ENCODE results near the gene DOK4. TPM values are rescaled to one million over a fixed set of nuclear protein-coding genes. Genes with fewer than 3 reads are reported as not detected.

Gene DOK4
- total and polyA plus RNA-seq, 2 of the 8 experiments (the other 6 are each of a cell fraction or from before 2014, with no cell fraction given), result 24.0 to 28.9 TPM

DNA sequence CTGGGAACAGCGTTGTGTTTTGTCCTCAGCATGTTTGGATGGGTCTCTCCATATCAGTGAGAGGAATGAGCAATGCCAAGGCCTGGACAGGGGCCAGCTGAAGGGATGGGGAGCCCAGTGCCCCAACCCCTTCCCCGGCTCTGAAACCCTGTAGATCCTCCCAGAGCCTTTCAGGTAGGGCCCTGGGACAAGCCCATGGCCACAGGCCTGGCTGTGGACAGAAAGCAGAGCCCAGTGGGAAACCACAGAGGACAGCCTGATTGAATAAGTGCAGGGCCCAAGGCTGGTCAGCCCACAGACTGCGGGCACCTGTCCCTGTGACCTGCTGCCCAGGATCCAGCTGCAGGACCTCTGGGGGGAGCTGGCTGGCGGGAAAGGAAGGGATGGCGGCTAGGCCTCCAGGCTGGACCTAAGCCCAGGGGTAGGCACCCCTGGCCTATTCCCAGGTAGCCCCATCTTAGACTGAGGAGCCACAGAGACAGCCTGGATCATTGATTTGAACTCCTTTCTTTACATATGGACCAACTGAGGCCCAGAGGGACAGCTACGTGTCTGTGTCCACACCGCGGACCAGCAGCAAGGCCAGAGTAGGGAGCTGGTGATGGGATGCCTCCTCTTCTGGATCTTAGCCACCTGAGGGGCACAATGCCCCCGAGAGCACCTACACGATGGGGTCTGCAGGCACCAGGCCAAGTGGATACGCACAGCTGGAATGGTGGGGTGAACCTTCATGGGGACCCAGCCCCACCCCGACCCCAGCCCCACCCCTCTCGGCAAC is 48.8 kb upstream of the DOK4 start:
- Histone ChIP-seq H3K4me3 (ENCODE audit: extremely low read depth in 1 of 4, insufficient read depth in 2 of 4, low read depth in 3 of 4, low read length in 4 of 4) (peak overlapping the region in 1 of 4 experiments; percentile 58; a peak in 2 of 8 replicates), H4K5ac (ENCODE audit: insufficient read length, low read depth, low read length) (no peak overlapping the region), H4K20me1 (replicated peaks in 1 of 2; ENCODE audit: control insufficient read depth in 1 of 2, insufficient read depth in 2 of 2, low read length in 2 of 2) (peaks cover 4 to 20% of the 10 kb centered on the region in 2 experiments), H3K36me3 (ENCODE audit: control insufficient read depth in 2 of 4, insufficient read depth in 4 of 4, low read length in 3 of 4) (no peaks in the 10 kb centered on the region; a peak in 1 of 8 replicates), H3K23ac (ENCODE audit: insufficient read length) (no peak overlapping the region), H3K4ac (replicated peaks; ENCODE audit: insufficient read length, low read depth, low read length) (peak overlapping the region; percentile 2), H2BK12ac (ENCODE audit: low read depth, low read length) (0 out of 2 replicates have a peak overlapping the region, but pooled peaks have one; percentile 84), H2BK5ac (ENCODE audit: low read depth, low read length) (peak overlapping the region; percentile 47; the same call in 1 of the 2 replicates), H3K4me2 (ENCODE audit: insufficient read depth in 1 of 2, low read depth in 2 of 2, low read length in 2 of 2) (peak overlapping the region; percentile 86 to 96), H3K27ac (ENCODE audit: low read depth, low read length) (no peak overlapping the region), H3K56ac (replicated peaks; ENCODE audit: insufficient read length, low read depth, low read length) (no peak overlapping the region), H3K14ac (ENCODE audit: insufficient read length) (no peak overlapping the region), H3K79me1 (ENCODE audit: low read depth, low read length) (peaks cover 10% of the 10 kb centered on the region), H3K9ac (replicated peaks in 1 of 4; ENCODE audit: extremely low read depth in 1 of 4, low read depth in 3 of 4, low read length in 3 of 4) (no peak overlapping the region; a peak in 3 of 7 replicates), H3K18ac (ENCODE audit: extremely low read depth, low read length) (peak overlapping the region; percentile 83; the same call in 1 of the 2 replicates), H3K79me2 (ENCODE audit: control insufficient read depth in 1 of 2, insufficient read depth in 2 of 2, low read length in 2 of 2) (peaks cover 0 to 18% of the 10 kb centered on the region in 2 experiments; a peak in 1 of 4 replicates), H4K8ac (ENCODE audit: extremely low read depth, insufficient read depth, low read length) (no peak overlapping the region), H3K27me3 (replicated peaks in 1 of 4; ENCODE audit: control insufficient read depth in 3 of 4, extremely low read depth in 1 of 4, insufficient read depth in 3 of 4, low read length in 3 of 4) (peaks cover 0 to 4% (median 3%) of the 10 kb centered on the region in 4 experiments; a peak in 4 of 7 replicates), H2BK120ac (replicated peaks; ENCODE audit: low read depth, low read length) (no peak overlapping the region), H3K9me3 (ENCODE audit: insufficient read depth in 2 of 2, low read depth in 1 of 2, low read length in 1 of 2) (no peaks in the 10 kb centered on the region), H2AFZ (ENCODE audit: low read length) (no peak overlapping the region), H2BK15ac (ENCODE audit: low read length) (no peak overlapping the region; the same call in 1 of the 2 replicates), H3K23me2 (ENCODE audit: low read depth, low read length) (peaks cover 8% of the 10 kb centered on the region; the same call in 1 of the 2 replicates), H2BK20ac (ENCODE audit: low read length) (no peak overlapping the region), H3K4me1 (replicated peaks in 1 of 4; ENCODE audit: control insufficient read depth in 3 of 4, insufficient read depth in 4 of 4, low read length in 3 of 4) (peaks cover 10 to 47% (median 25%) of the 10 kb centered on the region in 4 experiments), H4K91ac (replicated peaks; ENCODE audit: insufficient read length, low read length) (peak overlapping the region; percentile 61), H2AK5ac (ENCODE audit: low read depth, low read length) (peak overlapping the region; percentile 90; the same call in 1 of the 2 replicates)
- no peak for FAIRE-seq
- peak in 1 of 2 experiments; percentile 51 for DNase-seq (ENCODE audit: low read depth in 1 of 2, low spot score in 2 of 2)
- CTCF ChIA-PET (ENCODE audit: partially characterized antibody), result interaction anchor here (0.8 to 1.2 kb wide), 4 partner anchors 8 to 138 kb away, joined by 3 to 9 read pairs (median 4); no protein-coding TSS in a partner anchor
- POLR2A ChIA-PET (ENCODE audit: partially characterized antibody), result interaction anchor here (1.6 kb wide), 1 partner anchor 62 kb away, joined by 3 read pairs; no protein-coding TSS in a partner anchor
- WGBS, 2 experiments (ENCODE audit: extremely low coverage in 1 of 2, insufficient coverage in 1 of 2, insufficient read length in 1 of 2, insufficient replicate concordance in 2 of 2, low coverage in 1 of 2, low lambda C conversion rate in 2 of 2, missing lambda C conversion rate in 1 of 2), result 81% methylated on average over 11 of the region's 13 CpGs; no CpG with 5 or more reads in 1 of the 2 experiments
- no peak for TF ChIP-seq HDAC2 (IDR thresholded peaks at IDR 0.05; ENCODE audit: borderline replicate concordance in 1 of 2, low read depth in 2 of 2, low read length in 2 of 2)
- no peak for TF ChIP-seq TAF1 (IDR thresholded peaks at IDR 0.05; ENCODE audit: low read depth, low read length)
- TF ChIP-seq GABPA (IDR thresholded peaks at IDR 0.05; ENCODE audit: borderline replicate concordance, insufficient read depth, low read length), result no peak
- no peak for TF ChIP-seq FOSL1 (IDR thresholded peaks at IDR 0.05; ENCODE audit: insufficient read depth, low read depth, low read length)
- TF ChIP-seq SP1 (IDR thresholded peaks at IDR 0.05; ENCODE audit: low read depth, low read length), result no peak
- TF ChIP-seq PHF8 (conservative IDR thresholded peaks at IDR 0.05; ENCODE audit: low read depth, low read length), result no peak
- TF ChIP-seq CEBPB (IDR thresholded peaks at IDR 0.05; ENCODE audit: low read depth, low read length), result no peak
- no peak for TF ChIP-seq CBX5 (IDR thresholded peaks at IDR 0.05; ENCODE audit: low read depth, low read length)
- no peak for TF ChIP-seq RXRA (IDR thresholded peaks at IDR 0.05; ENCODE audit: insufficient read depth, low read depth, low read length)
- no peak for TF ChIP-seq POU5F1 (IDR thresholded peaks at IDR 0.05; ENCODE audit: low read depth, low read length)
- TF ChIP-seq GTF2F1 (IDR thresholded peaks at IDR 0.05; ENCODE audit: borderline replicate concordance, low read depth, low read length), result no peak

Data from H1 (cell line).